HG03342 (cell line): Measurements from ENCODE around the gene GRM1.
"Not testable (repeated sequence)": the region's sequence is repeated elsewhere in the genome, so short reads cannot be mapped to it uniquely, and the experiment has no call there.

Experiments used
- ATAC-seq: cut with Tn5 transposase; IDR thresholded peaks from one replicate; pipeline ENCODE4 v1.9.1; 2021; ENCODE audit warnings: mild to moderate bottlenecking, moderate library complexity; ENCODE audit not compliant: unreplicated experiment

Gene GRM1

GRCh38 chr6:146267447-146267846 is 238.6 kb downstream of the GRM1 start:
- no peak for ATAC-seq

- no peak for ATAC-seq
Observed at GRCh38 chr6:146267946-146268345, 239.1 kb downstream of the GRM1 start.

- ATAC-seq: no peak
Observed at GRCh38 chr6:146269482-146269881, 240.6 kb downstream of the GRM1 start.

- not testable (repeated sequence) for ATAC-seq
Observed at GRCh38 chr6:146271163-146271562, 242.3 kb downstream of the GRM1 start.

GRCh38 chr6:146273490-146273889 is 244.6 kb downstream of the GRM1 start:
- no peak for ATAC-seq

- no peak for ATAC-seq
Observed at GRCh38 chr6:146277142-146277541, 248.3 kb downstream of the GRM1 start.

- peak; percentile 66 for ATAC-seq
Observed at GRCh38 chr6:146281651-146282362, 252.9 kb downstream of the GRM1 start.

- no peak for ATAC-seq
Observed at GRCh38 chr6:146282837-146283236, 254.0 kb downstream of the GRM1 start.

- no peak for ATAC-seq
Observed at GRCh38 chr6:146284311-146284710, 255.4 kb downstream of the GRM1 start.

GRCh38 chr6:146286961-146287360 is 258.1 kb downstream of the GRM1 start:
- no peak for ATAC-seq

- no peak for ATAC-seq
Observed at GRCh38 chr6:146287691-146288369, 259.0 kb downstream of the GRM1 start.

- no peak for ATAC-seq
Observed at GRCh38 chr6:146289816-146290588, 261.1 kb downstream of the GRM1 start.

- ATAC-seq: no peak
Observed at GRCh38 chr6:146290589-146290901, 261.7 kb downstream of the GRM1 start.

GRCh38 chr6:146292506-146292905 is 263.6 kb downstream of the GRM1 start:
- no peak for ATAC-seq

GRCh38 chr6:146295695-146296094 is 266.8 kb downstream of the GRM1 start:
- no peak for ATAC-seq

GRCh38 chr6:146297815-146298214 is 269.0 kb downstream of the GRM1 start:
- ATAC-seq: no peak

- no peak for ATAC-seq
Observed at GRCh38 chr6:146300521-146300920, 271.7 kb downstream of the GRM1 start.

GRCh38 chr6:146301764-146302163 is 272.9 kb downstream of the GRM1 start:
- no peak for ATAC-seq

- no peak for ATAC-seq
Observed at GRCh38 chr6:146302994-146303393, 274.1 kb downstream of the GRM1 start.

- no peak for ATAC-seq
Observed at GRCh38 chr6:146304181-146304580, 275.3 kb downstream of the GRM1 start.

- ATAC-seq: no peak
Observed at GRCh38 chr6:146305092-146305491, 276.2 kb downstream of the GRM1 start.

GRCh38 chr6:146305951-146306350 is 277.1 kb downstream of the GRM1 start:
- ATAC-seq: no peak
